GM19238 (cell line): ENCODE data around the gene ECT2L.

Experiments used
- DNase-seq: peaks from one replicate; pipeline ENCODE4 v3.0.0; 2011; ENCODE audit warnings: low spot score; ENCODE audit not compliant: insufficient read length

The ECT2L gene

GRCh38 chr6:138862456-138862855 is 66.6 kb downstream of the ECT2L start:
- DNase-seq: no peak

GRCh38 chr6:138863321-138863720 is 67.4 kb downstream of the ECT2L start:
- no peak for DNase-seq

- no peak for DNase-seq
Observed at GRCh38 chr6:138864343-138864890, 68.5 kb downstream of the ECT2L start.

- DNase-seq: no peak
Observed at GRCh38 chr6:138865480-138866109, 69.7 kb downstream of the ECT2L start.

GRCh38 chr6:138868181-138868580 is 72.3 kb downstream of the ECT2L start:
- no peak for DNase-seq

- DNase-seq: no peak
Observed at GRCh38 chr6:138869398-138869797, 73.5 kb downstream of the ECT2L start.

GRCh38 chr6:138873191-138873590 is 77.3 kb downstream of the ECT2L start:
- no peak for DNase-seq

- DNase-seq: peak; percentile 24
Observed at GRCh38 chr6:138882369-138883017, 86.6 kb downstream of the ECT2L start.

- DNase-seq: no peak
Observed at GRCh38 chr6:138885156-138885819, 89.4 kb downstream of the ECT2L start.

GRCh38 chr6:138891255-138891986 is 95.5 kb downstream of the ECT2L start:
- DNase-seq: no peak

GRCh38 chr6:138896104-138896756 is 100.3 kb downstream of the ECT2L start:
- no peak for DNase-seq

- DNase-seq: no peak
Observed at GRCh38 chr6:138897031-138897430, 101.1 kb downstream of the ECT2L start.

GRCh38 chr6:138907167-138907566 is 111.3 kb downstream of the ECT2L start:
- DNase-seq: no peak

GRCh38 chr6:138909511-138909910 is 113.6 kb downstream of the ECT2L start:
- DNase-seq: no peak

GRCh38 chr6:138909975-138910374 is 114.1 kb downstream of the ECT2L start:
- no peak for DNase-seq

- no peak for DNase-seq
Observed at GRCh38 chr6:138912308-138912707, 116.4 kb downstream of the ECT2L start.

GRCh38 chr6:138914701-138915100 is 118.8 kb downstream of the ECT2L start:
- no peak for DNase-seq

GRCh38 chr6:138920906-138921305 is 125.0 kb downstream of the ECT2L start:
- DNase-seq: no peak

- no peak for DNase-seq
Observed at GRCh38 chr6:138923561-138923960, 127.7 kb downstream of the ECT2L start.

- DNase-seq: no peak
Observed at GRCh38 chr6:138925806-138926205, 129.9 kb downstream of the ECT2L start.

- DNase-seq: no peak
Observed at GRCh38 chr6:138926579-138926978, 130.7 kb downstream of the ECT2L start.
